GM23248 (cell line): ENCODE data around the gene PPP6R2. TPM values are rescaled to one million over a fixed set of nuclear protein-coding genes. Genes with fewer than 3 reads are reported as not detected.

Experiments
- DNase-seq: peaks from one replicate; pipeline ENCODE4 v3.0.0-alpha.2; 2015
- H2AFZ ChIP-seq: fragments of 200-600 bp; sonication (generic); 2 replicates; pipeline ENCODE4 v1.6.1; 2016; ENCODE audit warnings: antibody characterized with exemption
- H3F3A ChIP-seq: fragments of 200-600 bp; sonication (generic); 2 replicates; pipeline ENCODE4 v1.6.1; 2016; ENCODE audit warnings: mild to moderate bottlenecking, antibody characterized with exemption, mixed run types; ENCODE audit not compliant: insufficient read depth
- H3K27ac ChIP-seq: fragments of 200-600 bp; sonication (generic); 2 replicates; pipeline ENCODE4 v1.5.1; 2016; ENCODE audit warnings: mild to moderate bottlenecking
- H3K27me3 ChIP-seq: fragments of 200-600 bp; sonication (generic); replicated peaks from 2 replicates; pipeline ENCODE4 v1.6.1; 2016; ENCODE audit warnings: mild to moderate bottlenecking; ENCODE audit not compliant: insufficient read depth
- H3K36me3 ChIP-seq: fragments of 200-600 bp; sonication (generic); 2 replicates; pipeline ENCODE4 v1.6.1; 2016; ENCODE audit warnings: low read depth, mild to moderate bottlenecking
- H3K4me1 ChIP-seq: fragments of 200-600 bp; sonication (generic); 2 replicates; pipeline ENCODE4 v1.6.1; 2016; ENCODE audit warnings: mild to moderate bottlenecking; ENCODE audit not compliant: insufficient read depth
- H3K4me2 ChIP-seq: fragments of 200-600 bp; sonication (generic); one replicate; pipeline ENCODE4 v1.6.1; 2016; ENCODE audit warnings: mild to moderate bottlenecking; ENCODE audit not compliant: unreplicated experiment
- H3K4me3 ChIP-seq: fragments of 200-600 bp; sonication (generic); 2 replicates; pipeline ENCODE4 v1.5.1; 2016; ENCODE audit warnings: mild to moderate bottlenecking
- H3K79me2 ChIP-seq: fragments of 200-600 bp; sonication (generic); 2 replicates; pipeline ENCODE4 v1.6.1; 2016; ENCODE audit warnings: mild to moderate bottlenecking; ENCODE audit not compliant: insufficient read depth
- H3K9ac ChIP-seq: fragments of 200-600 bp; sonication (generic); 2 replicates; pipeline ENCODE4 v1.6.1; 2016; ENCODE audit warnings: mild to moderate bottlenecking
- H3K9me2 ChIP-seq: fragments of 200-600 bp; sonication (generic); 2 replicates; pipeline ENCODE4 v1.6.1; 2016; ENCODE audit warnings: mixed run types, mild to moderate bottlenecking, moderate library complexity; ENCODE audit not compliant: insufficient read depth
- H3K9me3 ChIP-seq: fragments of 200-600 bp; sonication (generic); one replicate; pipeline ENCODE4 v1.6.1; 2017; ENCODE audit warnings: low read depth
- H4K20me1 ChIP-seq: fragments of 200-600 bp; sonication (generic); 2 replicates; pipeline ENCODE4 v1.6.0; 2016; ENCODE audit not compliant: insufficient read depth
- EZH2 ChIP-seq: fragments of 200-600 bp; sonication (generic); IDR thresholded peaks from 2 replicates; pipeline ENCODE4 v1.6.1; 2018; ENCODE audit warnings: antibody characterized with exemption, mild to moderate bottlenecking; ENCODE audit not compliant: insufficient read depth, poor library complexity, severe bottlenecking
- EZH2phosphoT487 ChIP-seq: fragments of 200-600 bp; sonication (generic); IDR thresholded peaks from 2 replicates; pipeline ENCODE4 v1.6.1; 2018; ENCODE audit warnings: antibody characterized with exemption, moderate library complexity, mild to moderate bottlenecking, low read depth; ENCODE audit not compliant: insufficient read depth
- WGBS, 2 experiments: methylation state at CpG; one replicate each; pipeline ENCODE4 v1.1.6; 2015 to 2017; ENCODE audit warnings: low lambda C conversion rate in 2 of 2, low coverage in 1 of 2; ENCODE audit errors: missing lambda C conversion rate in 2 of 2; 5-methylcytosine and 5-hydroxymethylcytosine counted together
- in situ Hi-C: fragments of 300-500 bp; cut with MboI; formaldehyde crosslinking; loops from 2 replicates; pipeline ENCODE4 v1.15.0; 2020
- polyA plus RNA-seq: library from polyadenylated mRNA; unstranded; fragments of >200 nt; fragmentation: Nextera tagmentation; extraction: Ambion mirVana; gene quantifications from 2 replicates; pipeline ENCODE4 v1.2.1, GENCODE V29; 2016
- total RNA-seq: library from RNA; depleted of rRNA; stranded (reverse); fragments of >200 nt; shearing (Covaris generic); gene quantifications from 2 replicates; pipeline ENCODE4 v1.2.3, GENCODE V29; 2014

PPP6R2 gene
- total and polyA plus RNA-seq, 2 experiments from 2014 or later: 22.2 to 58.4 TPM

DNA sequence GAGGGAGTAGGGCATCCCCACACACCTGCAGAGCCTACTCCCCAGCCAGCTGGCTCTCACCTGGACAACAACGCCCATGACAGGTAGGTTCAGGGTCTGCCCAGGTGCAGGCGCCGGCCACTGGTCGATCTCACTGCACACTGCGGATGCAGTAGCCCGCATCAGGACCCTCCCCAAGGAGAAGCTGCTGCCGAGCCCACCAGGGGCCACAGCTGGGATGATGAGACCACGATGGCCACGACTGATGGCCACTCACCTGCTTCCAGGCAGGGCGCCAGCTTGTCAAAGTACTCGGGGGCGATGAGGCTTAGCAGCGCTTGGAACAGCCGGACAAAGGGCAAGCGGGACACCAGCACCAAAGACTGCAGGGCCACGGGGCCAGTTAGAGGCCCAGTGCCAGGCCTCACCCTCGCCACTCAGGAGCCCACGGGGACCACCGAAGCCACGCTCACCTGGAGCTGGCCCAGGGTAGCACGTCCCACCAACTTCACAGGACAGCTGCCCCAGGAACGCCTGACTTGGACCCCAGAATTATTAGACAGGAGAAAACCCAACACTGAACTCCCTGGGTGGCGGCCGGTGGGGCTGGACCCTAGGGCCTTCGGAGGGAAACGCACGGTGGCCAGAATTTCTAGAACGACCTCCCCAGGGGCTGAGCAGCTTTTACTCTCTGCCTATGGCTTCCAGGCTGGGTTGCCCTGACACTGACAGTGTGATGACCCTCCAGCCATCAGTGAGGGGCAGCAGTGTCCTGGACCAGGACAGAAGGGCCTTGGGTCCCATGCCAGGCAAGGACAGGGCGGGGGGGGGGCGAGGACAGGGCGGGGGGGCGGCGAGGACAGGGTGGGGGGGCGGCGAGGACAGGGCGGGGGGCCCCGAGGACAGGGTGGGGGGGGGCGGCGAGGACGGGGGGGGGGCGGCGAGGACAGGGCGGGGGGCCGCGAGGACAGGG lies 26.7 kb upstream of the PPP6R2 start:
- no peak overlapping the region for H3K4me3 ChIP-seq
- 76 to 92% methylated on average over 27 to 38 of the region's 45 CpGs for WGBS, 2 experiments
- H3K9me3 ChIP-seq: no peaks in the 10 kb centered on the region
- H3K9me2 ChIP-seq: no peaks in the 10 kb centered on the region
- no peak overlapping the region for H3K4me2 ChIP-seq
- TF ChIP-seq EZH2: no peak
- no peak for TF ChIP-seq EZH2phosphoT487
- no peaks in the 10 kb centered on the region for H3K36me3 ChIP-seq
- H3K27me3 ChIP-seq: no peaks in the 10 kb centered on the region
- no peaks in the 10 kb centered on the region for H3K4me1 ChIP-seq
- H3K27ac ChIP-seq: no peak overlapping the region
- H3K79me2 ChIP-seq: no peaks in the 10 kb centered on the region
- H3K9ac ChIP-seq: no peak overlapping the region
- no peak overlapping the region for H2AFZ ChIP-seq
- H4K20me1 ChIP-seq: no peaks in the 10 kb centered on the region
- H3F3A ChIP-seq: no peaks in the 10 kb centered on the region
- in situ Hi-C loops: no loop called here
- no peak for DNase-seq

DNA sequence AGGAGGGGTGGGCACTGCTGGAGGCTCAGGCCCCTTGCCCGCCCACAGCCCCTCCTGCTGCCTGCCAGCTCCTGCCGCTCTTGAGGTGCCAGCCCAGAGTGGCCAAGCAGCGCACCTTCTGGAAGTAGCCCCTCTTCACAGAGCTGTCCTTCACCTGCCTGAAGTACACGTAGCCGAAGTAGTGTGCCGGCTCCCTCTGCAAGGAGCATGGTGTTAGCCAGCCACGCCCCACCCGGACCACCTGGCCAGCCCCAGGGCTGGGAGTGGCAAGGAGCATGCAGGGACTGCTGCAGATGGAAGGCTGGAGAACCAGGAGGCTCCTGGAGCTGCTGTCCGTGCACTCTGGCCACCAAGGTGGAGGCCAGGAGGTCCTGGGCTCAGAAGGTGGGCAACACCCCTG lies 25.9 kb upstream of the PPP6R2 start:
- H3K36me3 ChIP-seq: no peaks in the 10 kb centered on the region
- no peak overlapping the region for H2AFZ ChIP-seq
- H4K20me1 ChIP-seq: no peaks in the 10 kb centered on the region
- H3K4me3 ChIP-seq: no peak overlapping the region
- DNase-seq: no peak
- H3K79me2 ChIP-seq: no peaks in the 10 kb centered on the region
- no peaks in the 10 kb centered on the region for H3K27me3 ChIP-seq
- no peaks in the 10 kb centered on the region for H3F3A ChIP-seq
- TF ChIP-seq EZH2phosphoT487 (no peak), EZH2 (no peak)
- H3K9me2 ChIP-seq: no peaks in the 10 kb centered on the region
- H3K27ac ChIP-seq: no peak overlapping the region
- WGBS, 2 experiments: 87 to 88% methylated on average over 9 of the region's 9 CpGs
- in situ Hi-C loops: no loop called here
- H3K4me1 ChIP-seq: no peaks in the 10 kb centered on the region
- H3K4me2 ChIP-seq: no peak overlapping the region
- H3K9ac ChIP-seq: no peak overlapping the region
- H3K9me3 ChIP-seq: no peaks in the 10 kb centered on the region

DNA sequence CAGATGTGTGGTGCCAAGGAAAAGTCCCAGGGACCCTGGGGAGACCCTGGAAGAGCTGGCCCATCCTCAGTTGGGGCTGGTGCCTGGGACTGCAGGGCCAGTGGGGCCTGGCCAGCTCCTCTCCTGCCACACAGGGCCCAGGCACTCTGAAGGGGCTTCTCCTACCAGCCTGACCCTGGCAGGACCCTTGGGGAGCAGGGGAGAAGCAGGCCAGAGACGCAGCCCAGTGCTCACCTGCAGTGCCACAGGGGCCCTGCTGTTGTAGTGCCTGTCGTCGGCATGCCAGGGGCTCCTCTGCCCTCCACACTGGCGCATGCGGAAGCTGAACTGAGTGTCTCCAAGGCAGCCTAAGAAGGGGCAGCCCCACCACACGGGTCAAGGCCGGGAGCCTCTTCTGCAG lies 25.5 kb upstream of the PPP6R2 start:
- WGBS, 2 experiments: 87 to 91% methylated on average over 6 to 7 of the region's 7 CpGs
- DNase-seq: no peak
- H3K36me3 ChIP-seq: no peaks in the 10 kb centered on the region
- H3K9ac ChIP-seq: no peak overlapping the region
- H3K27ac ChIP-seq: no peak overlapping the region
- TF ChIP-seq EZH2phosphoT487 (no peak), EZH2 (no peak)
- H2AFZ ChIP-seq: no peak overlapping the region
- no peaks in the 10 kb centered on the region for H3K9me3 ChIP-seq
- no peaks in the 10 kb centered on the region for H3K4me1 ChIP-seq
- H3K9me2 ChIP-seq: no peaks in the 10 kb centered on the region
- H4K20me1 ChIP-seq: no peaks in the 10 kb centered on the region
- H3K27me3 ChIP-seq: no peaks in the 10 kb centered on the region
- in situ Hi-C loops: no loop called here
- H3K4me2 ChIP-seq: no peak overlapping the region
- no peaks in the 10 kb centered on the region for H3K79me2 ChIP-seq
- no peaks in the 10 kb centered on the region for H3F3A ChIP-seq
- no peak overlapping the region for H3K4me3 ChIP-seq

DNA sequence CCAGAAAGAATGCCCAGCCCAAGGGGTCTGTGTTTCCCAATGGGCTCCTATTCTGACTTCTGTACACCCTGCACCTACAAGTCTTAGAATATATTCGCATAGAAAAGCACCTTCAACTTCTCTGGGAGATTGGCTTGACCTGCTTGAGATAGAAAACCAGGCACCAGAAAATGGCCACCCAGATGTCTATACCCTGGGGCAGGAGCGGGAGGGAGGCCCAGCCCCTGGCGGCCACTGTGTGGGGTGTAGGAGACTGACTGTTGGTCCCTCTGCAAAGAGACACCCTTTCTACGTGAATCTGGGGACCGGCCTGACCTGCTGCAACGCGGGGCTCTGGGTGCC lies 24.8 kb upstream of the PPP6R2 start:
- in situ Hi-C loops: no loop called here
- Histone ChIP-seq H3K4me1 (no peaks in the 10 kb centered on the region), H3K27ac (no peak overlapping the region), H2AFZ (no peak overlapping the region), H3K79me2 (no peaks in the 10 kb centered on the region), H4K20me1 (no peaks in the 10 kb centered on the region), H3F3A (no peaks in the 10 kb centered on the region), H3K9me2 (no peaks in the 10 kb centered on the region), H3K4me3 (no peak overlapping the region), H3K4me2 (no peak overlapping the region), H3K27me3 (no peaks in the 10 kb centered on the region), H3K9me3 (no peaks in the 10 kb centered on the region), H3K9ac (no peak overlapping the region), H3K36me3 (no peaks in the 10 kb centered on the region)
- no peak for DNase-seq
- 89 to 93% methylated on average over 7 of the region's 7 CpGs for WGBS, 2 experiments
- TF ChIP-seq EZH2: no peak
- TF ChIP-seq EZH2phosphoT487: no peak
